CMK (cell line): ENCODE results near the gene MGME1.

Experiments used
- DNase-seq: peaks from one replicate; pipeline ENCODE4 v3.0.0-alpha.2; 2010; ENCODE audit warnings: low read depth

Gene MGME1

GRCh38 chr20:17992847-17993513 is 24.2 kb downstream of the MGME1 start:
- DNase-seq: no peak

GRCh38 chr20:17993546-17993945 is 24.7 kb downstream of the MGME1 start:
- no peak for DNase-seq

DNA sequence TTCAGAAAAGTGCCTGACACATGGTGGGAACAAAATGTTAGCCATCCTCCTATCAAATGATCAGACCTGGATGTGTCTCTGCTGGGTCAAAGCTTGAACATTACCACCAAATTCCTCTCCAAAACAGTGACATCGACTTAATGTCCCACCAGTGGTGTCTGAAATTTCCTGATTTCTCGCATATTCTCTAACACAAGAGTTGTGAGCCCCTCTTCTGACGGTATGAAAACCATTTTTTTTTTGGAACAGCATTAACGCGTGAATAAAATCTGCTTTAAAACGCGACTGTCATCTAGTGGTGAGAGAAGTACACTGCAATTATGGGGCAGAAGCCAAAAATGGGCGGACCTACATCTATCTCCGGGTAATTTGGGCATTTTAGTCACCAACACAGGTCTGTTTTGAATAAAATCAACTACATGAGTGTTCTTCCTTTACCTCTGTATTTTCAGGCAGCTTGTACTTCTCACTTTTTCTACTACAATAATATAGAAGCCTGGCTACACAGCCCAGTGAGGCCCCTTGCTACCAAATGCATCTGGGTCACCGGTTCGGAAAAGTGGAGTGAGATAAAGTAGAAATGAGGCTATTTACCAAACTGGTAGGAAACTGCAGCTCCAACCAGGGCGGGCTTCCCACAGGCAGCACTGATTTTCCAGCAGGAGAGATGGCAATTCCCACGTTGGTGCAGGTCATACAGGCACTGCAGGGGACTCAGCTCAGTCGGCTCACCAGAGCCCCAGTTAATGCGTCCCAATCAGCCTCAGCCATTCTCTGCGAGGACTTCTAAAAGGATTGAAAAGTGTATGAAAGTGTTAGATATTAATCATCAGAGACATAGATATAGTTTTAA is 27.4 kb downstream of the MGME1 start:
- no peak for DNase-seq

GRCh38 chr20:17998446-17998845 is 29.6 kb downstream of the MGME1 start:
- DNase-seq: no peak

GRCh38 chr20:17999566-17999965 is 30.7 kb downstream of the MGME1 start:
- DNase-seq: no peak

DNA sequence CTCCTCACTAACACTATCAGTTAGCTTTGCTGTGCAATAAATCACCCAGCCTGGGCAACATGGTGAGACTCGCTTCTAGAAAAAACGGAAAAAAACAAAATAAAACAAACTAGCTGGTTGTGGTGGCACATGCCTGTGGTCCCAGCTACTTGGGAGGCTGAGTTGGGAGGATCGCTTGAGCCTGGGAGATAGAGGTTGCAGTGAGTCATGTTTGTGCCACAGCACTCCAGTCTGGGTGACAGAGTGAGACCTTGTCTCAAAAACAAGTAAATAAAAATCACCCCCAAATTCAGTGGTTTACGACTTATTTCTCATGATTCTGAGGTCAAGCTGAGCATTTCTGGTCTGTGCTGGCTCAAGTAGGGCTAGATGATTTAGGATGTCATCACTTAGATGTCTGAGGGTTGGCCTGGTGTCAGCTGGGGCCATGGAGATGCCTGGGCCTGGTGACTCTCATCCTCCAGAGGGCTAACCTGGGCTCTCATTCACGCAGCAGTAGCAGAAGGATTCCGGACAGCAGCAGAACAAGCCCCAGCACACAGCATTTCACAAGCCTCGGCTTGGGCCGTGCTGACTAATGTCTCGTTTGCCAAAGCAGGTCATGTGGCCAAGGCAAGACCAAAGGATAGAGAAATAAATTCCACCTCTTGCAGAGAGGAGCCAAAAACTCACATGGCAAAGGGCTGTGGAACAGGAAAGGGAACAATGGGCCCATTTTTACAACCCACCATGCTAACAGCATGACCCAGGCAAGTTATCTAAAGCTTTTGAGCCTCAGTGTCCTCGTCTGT is 32.5 kb downstream of the MGME1 start:
- DNase-seq: no peak

GRCh38 chr20:18003897-18004296 is 35.1 kb downstream of the MGME1 start:
- no peak for DNase-seq

DNA sequence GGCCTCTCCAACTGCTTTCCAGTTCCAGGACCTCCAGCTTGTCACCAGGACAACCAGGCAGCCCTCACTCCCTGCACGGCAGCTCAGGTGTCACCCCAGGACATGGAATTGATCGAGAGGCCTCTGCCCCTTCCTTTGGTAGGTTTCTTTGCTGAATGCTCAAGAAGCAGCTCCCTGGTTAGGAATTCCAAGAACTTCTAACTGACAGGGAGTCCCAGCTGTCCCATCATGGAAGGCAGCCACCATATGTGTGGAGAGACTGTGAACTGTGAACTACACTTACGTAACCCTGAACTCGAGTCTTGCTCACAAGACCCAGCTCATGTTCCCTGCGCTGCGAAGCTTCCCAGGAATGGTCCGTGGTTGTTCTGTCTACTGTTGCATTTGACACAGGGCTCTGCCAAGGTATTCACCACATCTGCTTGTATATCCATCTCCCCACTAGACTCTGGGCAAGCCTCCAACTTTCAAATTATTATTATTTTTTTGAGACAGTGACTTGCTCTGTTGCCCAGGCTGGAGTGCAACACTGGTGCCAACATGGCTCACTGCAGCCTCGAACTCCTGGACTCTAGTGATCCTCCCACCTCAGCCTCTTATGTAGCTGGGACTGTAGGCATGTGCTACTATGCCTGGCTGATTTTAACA is 35.7 kb downstream of the MGME1 start:
- no peak for DNase-seq

GRCh38 chr20:18005170-18005989 is 36.6 kb downstream of the MGME1 start:
- DNase-seq: no peak

DNA sequence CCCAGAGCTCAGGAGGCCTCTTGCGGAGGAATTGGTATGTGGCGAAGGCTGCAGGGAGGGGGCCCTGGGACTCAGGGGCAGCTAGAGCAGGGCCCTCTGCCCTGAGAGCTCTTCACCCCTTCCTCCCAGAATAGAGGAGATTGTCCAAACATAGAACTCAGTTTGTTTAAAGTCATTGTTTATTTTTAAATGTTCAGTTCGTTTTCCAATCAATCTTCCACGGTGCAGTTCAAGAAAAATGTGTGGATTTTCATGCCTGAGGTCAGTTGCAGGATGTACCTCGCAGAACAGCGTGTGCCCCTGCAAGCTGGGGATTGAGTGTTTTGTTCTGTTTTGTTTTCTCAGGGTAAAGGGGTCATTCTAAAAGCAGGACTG is 37.2 kb downstream of the MGME1 start:
- no peak for DNase-seq

DNA sequence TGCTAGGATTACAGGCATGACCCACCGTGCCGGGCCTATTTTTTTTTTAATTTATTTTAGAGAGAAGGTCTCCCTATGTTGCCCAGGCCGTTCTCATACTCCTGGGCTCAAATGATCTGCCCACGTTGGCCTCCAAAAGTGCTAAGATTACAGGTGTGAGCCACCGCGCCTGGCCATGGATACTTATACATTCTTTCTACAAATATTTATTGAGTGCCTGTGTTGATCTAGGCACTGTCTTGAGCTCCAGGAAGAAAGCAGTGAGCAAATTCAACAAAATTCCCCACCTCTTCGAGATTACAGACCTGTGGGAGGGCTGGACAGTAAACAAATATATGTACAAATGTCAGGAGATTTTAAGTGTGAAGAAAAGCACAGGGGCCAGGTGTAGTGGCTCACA is 37.9 kb downstream of the MGME1 start:
- DNase-seq: no peak

DNA sequence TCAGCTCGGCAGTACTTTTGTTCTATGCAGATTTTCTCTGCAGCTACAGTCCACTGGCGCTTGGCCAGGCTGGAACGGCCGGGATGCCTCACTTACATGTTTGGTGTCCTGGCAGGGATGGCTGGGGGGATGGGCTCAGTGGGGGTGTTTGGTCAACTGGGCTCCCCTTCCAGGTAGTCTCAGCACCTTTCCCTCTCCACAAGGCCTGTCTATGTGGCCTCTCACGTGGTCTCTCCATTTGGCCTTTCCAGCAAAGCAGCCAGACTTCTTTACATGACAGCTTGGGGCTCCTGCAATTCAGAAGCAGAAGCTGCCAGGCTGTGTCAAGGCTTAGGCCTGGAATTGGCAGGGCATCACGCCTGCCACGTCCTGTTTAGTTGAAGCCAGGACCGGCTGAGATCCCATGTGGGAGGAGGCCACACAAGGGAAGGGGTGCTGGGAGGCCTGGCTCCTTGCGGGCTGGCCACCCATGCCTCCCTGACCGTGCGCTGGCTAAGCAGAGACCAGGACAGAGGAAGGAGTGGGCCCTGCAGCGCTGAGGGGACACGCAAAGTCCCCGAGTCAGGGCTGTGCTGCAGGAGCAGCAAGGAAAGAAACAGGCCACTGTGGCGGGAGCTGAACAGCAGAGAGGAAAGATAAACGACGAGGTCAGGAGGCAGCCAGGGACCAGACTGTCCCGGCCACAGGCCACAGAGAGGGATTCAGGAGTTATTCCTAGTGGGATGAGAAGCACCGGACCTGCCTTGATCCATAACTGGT is 38.9 kb downstream of the MGME1 start:
- no peak for DNase-seq

DNA sequence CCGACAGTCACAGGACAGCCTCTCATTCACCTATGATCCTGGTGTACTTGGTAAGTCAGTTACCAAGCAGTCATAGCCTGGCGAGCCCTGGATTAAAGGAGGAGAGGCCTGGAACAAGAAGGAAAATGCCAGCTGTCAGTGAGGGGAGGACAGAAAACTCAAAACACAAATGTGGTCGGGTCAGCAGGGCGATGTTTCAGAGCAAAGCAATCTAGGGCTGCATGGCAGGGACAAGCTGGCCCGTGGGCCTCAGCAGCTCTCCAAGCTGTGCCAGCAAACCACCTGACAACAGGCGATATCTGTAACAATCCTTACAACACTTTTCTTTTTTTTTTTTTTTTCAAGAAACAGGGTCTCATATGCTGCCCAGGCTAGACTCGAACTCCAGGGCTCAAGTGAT is 40.3 kb downstream of the MGME1 start:
- no peak for DNase-seq

GRCh38 chr20:18011482-18011881 is 42.7 kb downstream of the MGME1 start:
- DNase-seq: no peak

GRCh38 chr20:18011951-18012645 is 43.3 kb downstream of the MGME1 start:
- no peak for DNase-seq

DNA sequence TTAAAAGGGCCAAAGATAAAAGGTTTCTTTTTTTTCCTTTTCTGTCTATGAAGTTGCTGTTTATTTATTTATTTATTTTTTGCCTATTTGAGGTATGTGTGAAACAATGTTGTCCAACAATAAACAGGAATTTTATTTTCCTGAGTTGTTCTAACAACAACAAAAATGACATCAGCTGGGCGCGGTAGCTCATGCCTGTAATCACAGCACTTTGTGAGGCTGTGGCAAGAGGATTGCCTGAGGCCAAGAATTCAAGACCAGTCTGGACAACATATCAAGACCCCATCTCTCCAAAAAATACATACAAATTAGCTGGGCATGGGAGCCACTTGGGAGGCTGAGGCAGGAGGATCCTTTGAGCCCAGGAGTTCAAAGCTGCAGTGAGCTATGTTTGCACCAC is 44.1 kb downstream of the MGME1 start:
- no peak for DNase-seq

GRCh38 chr20:18014411-18014810 is 45.6 kb downstream of the MGME1 start:
- DNase-seq: no peak

GRCh38 chr20:18016772-18017171 is 48.0 kb downstream of the MGME1 start:
- DNase-seq: no peak

GRCh38 chr20:18018100-18018499 is 49.3 kb downstream of the MGME1 start:
- no peak for DNase-seq

DNA sequence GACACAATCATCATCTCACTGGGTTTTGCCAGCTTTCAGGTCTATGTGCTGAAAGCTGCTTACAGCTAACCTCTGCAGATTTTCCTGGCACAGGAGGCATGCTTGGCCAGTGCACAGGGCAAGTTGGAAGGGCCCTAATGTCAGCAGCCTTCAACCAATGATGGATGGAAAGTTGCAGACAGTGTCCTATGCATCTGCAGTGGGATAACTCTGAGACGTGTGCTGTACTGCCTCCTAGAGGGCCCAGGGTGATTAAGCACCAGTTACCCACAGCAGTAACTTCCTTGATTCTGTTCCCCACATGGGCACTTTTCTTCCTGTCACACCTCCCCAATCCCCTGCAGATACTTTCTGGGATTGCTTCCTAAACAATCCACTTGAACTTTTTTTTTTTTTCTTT is 50.2 kb downstream of the MGME1 start:
- DNase-seq: peak; percentile 25
